Ishikawa (cell line): Measurements from ENCODE around the gene CTTN.

Experiments used
- CEBPB ChIP-seq: IDR thresholded peaks from 2 replicates; pipeline ENCODE4 v1.6.1; 2012
- CREB1 ChIP-seq: IDR thresholded peaks from 2 replicates; pipeline ENCODE4 v1.6.1; 2012; ENCODE audit warnings: low read depth
- EP300 ChIP-seq: IDR thresholded peaks from 2 replicates; pipeline ENCODE4 v1.6.1; 2012; ENCODE audit warnings: borderline replicate concordance
- FOXM1 ChIP-seq: IDR thresholded peaks from 2 replicates; pipeline ENCODE4 v1.6.1; 2012; ENCODE audit warnings: low read depth, borderline replicate concordance
- MAX ChIP-seq: IDR thresholded peaks from 2 replicates; pipeline ENCODE4 v1.6.1; 2012
- NFIC ChIP-seq: IDR thresholded peaks from 2 replicates; pipeline ENCODE4 v1.6.1; 2012
- REST ChIP-seq: IDR thresholded peaks from 2 replicates; pipeline ENCODE4 v1.6.1; 2012; ENCODE audit warnings: low read depth, mild to moderate bottlenecking
- TAF1 ChIP-seq: IDR thresholded peaks from 2 replicates; pipeline ENCODE4 v1.6.1; 2012; ENCODE audit warnings: low read depth, mild to moderate bottlenecking
- TCF12 ChIP-seq: IDR thresholded peaks from 2 replicates; pipeline ENCODE4 v1.6.1; 2012; ENCODE audit warnings: low read depth
- TEAD4 ChIP-seq: IDR thresholded peaks from 2 replicates; pipeline ENCODE4 v1.6.1; 2012

GRCh38 chr11:70468256-70469195, 70.2 kb downstream of the CTTN start:
- TF ChIP-seq MAX (no peak), CEBPB (no peak), TCF12 (no peak), REST (no peak), FOXM1 (no peak), TEAD4 (no peak), TAF1 (no peak), NFIC (no peak), CREB1 (no peak), EP300 (no peak)
